Stimulated activated CD4-positive, alpha-beta T cell treated with anti-CD3 and anti-CD28 coated beads, Interleukin-1b, Interleukin-23, amount 100 ng/mL, for 48 hours (primary cell): ENCODE data around the gene PAK5.

ENCODE experiments used
- DNase-seq: peaks from one replicate; pipeline ENCODE4 v3.0.0-alpha.2; 2020

The PAK5 gene

GRCh38 chr20:9615118-9615517 lies 223.8 kb downstream of the PAK5 start:
- no peak for DNase-seq

GRCh38 chr20:9613871-9614270 lies 225.0 kb downstream of the PAK5 start:
- DNase-seq, result no peak

GRCh38 chr20:9611921-9612320 lies 227.0 kb downstream of the PAK5 start:
- DNase-seq, result no peak

GRCh38 chr20:9610665-9611064 lies 228.2 kb downstream of the PAK5 start:
- no peak for DNase-seq

- peak; percentile 44 for DNase-seq
Measured at GRCh38 chr20:9609887-9610502, 228.9 kb downstream of the PAK5 start.

- no peak for DNase-seq
Measured at GRCh38 chr20:9608639-9609340, 230.1 kb downstream of the PAK5 start.

GRCh38 chr20:9602847-9603183 lies 236.1 kb downstream of the PAK5 start:
- no peak for DNase-seq

GRCh38 chr20:9600562-9600961 lies 238.3 kb downstream of the PAK5 start:
- no peak for DNase-seq

GRCh38 chr20:9597547-9597946 lies 241.3 kb downstream of the PAK5 start:
- DNase-seq, result no peak

GRCh38 chr20:9595763-9596162 lies 243.1 kb downstream of the PAK5 start:
- DNase-seq, result no peak

- no peak for DNase-seq
Measured at GRCh38 chr20:9594284-9594875, 244.5 kb downstream of the PAK5 start.

GRCh38 chr20:9592419-9592818 lies 246.5 kb downstream of the PAK5 start:
- no peak for DNase-seq

GRCh38 chr20:9591080-9591479 lies 247.8 kb downstream of the PAK5 start:
- no peak for DNase-seq

- DNase-seq, result no peak
Measured at GRCh38 chr20:9590189-9590588, 248.7 kb downstream of the PAK5 start.

- no peak for DNase-seq
Measured at GRCh38 chr20:9588706-9589105, 250.2 kb downstream of the PAK5 start.

GRCh38 chr20:9583151-9583550 lies 255.7 kb downstream of the PAK5 start:
- no peak for DNase-seq

- no peak for DNase-seq
Measured at GRCh38 chr20:9582137-9582536, 256.7 kb downstream of the PAK5 start.

- no peak for DNase-seq
Measured at GRCh38 chr20:9581509-9581908, 257.4 kb downstream of the PAK5 start.

GRCh38 chr20:9578594-9578993 lies 260.3 kb downstream of the PAK5 start:
- DNase-seq, result no peak

GRCh38 chr20:9577397-9577796 lies 261.5 kb downstream of the PAK5 start:
- DNase-seq, result no peak

- no peak for DNase-seq
Measured at GRCh38 chr20:9576695-9577094, 262.2 kb downstream of the PAK5 start.

- DNase-seq, result no peak
Measured at GRCh38 chr20:9575836-9576235, 263.0 kb downstream of the PAK5 start.

GRCh38 chr20:9574776-9575175 lies 264.1 kb downstream of the PAK5 start:
- DNase-seq, result no peak

- DNase-seq, result no peak
Measured at GRCh38 chr20:9574181-9574580, 264.7 kb downstream of the PAK5 start.
